ENCODE data around the gene NUDT15.

- TF ChIP-seq CTCF (IDR thresholded peaks at IDR 0.05) (no peak), POLR2A (IDR thresholded peaks at IDR 0.05; ENCODE audit: low read depth) (no peak), POLR2AphosphoS5 (IDR thresholded peaks at IDR 0.05) (no peak), EP300 (IDR thresholded peaks at IDR 0.05) (no peak)
Observed at GRCh38 chr13:48050550-48050949, 13.0 kb downstream of the NUDT15 start.

All from esophagus muscularis mucosa (tissue), 4 donors.